ENCODE results near the gene CDC37L1. TPM values are rescaled to one million over a fixed set of nuclear protein-coding genes. Genes with fewer than 3 reads are reported as not detected.

CDC37L1 gene
- total RNA-seq, 1 experiment from 2014 or later, result 11.0 TPM

- in situ Hi-C loops (cut with HindIII; ENCODE audit: low pct_unique_long_range_greater_than_20kb, low sequenced_read_pairs), result no loop called here
Observed at GRCh38 chr9:4700091-4700490, 20.7 kb downstream of the CDC37L1 start.

DNA sequence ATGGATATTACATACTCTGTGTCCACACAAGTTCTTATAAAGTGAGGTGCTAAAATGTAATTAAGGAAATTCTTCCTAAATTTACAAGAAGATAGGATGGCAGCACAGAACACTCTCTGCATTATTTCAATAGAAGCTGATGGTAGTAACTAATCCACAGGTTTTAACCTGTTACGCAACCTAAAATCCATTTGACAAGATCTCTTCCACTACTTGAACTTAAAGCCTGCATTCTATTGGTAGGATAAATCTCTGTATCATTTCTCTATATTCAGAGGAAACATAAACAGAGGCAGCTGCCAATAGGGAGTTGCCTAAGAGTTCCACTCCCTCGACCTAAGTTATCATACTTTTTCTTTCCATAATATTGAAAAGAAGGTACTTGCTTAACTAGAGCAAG, 21.6 kb downstream of the CDC37L1 start:
- in situ Hi-C loops (cut with HindIII; ENCODE audit: low pct_unique_long_range_greater_than_20kb, low sequenced_read_pairs), result no loop called here
- DNase-seq (ENCODE audit: low read depth, low spot score), result no peak

More at GRCh38 chr9:4700091-4700490, 20.7 kb downstream of the CDC37L1 start:
- no peak for DNase-seq (ENCODE audit: low read depth, low spot score)

DNA sequence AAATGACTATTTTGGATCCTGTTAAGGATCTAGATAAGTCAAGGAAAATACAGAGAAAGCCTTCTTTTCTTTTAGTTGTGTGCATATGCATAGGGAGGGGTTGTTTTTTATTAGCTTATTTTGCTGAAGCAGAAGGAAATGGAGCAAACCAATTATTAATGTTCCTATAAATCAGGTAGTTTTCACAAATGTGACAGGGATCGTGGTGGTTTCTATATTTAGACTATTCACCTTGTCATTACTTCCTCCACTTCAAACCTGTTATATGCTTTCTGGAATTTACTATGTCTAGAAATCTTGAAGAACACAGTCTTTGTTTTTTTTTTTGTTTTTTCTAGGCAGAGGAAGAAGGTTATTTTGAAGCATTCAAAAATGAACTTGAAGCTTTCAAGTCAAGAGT, 22.2 kb downstream of the CDC37L1 start:
- in situ Hi-C loops (cut with HindIII; ENCODE audit: low pct_unique_long_range_greater_than_20kb, low sequenced_read_pairs), result no loop called here

GRCh38 chr9:4704129-4704528, 24.8 kb downstream of the CDC37L1 start:
- in situ Hi-C loops (cut with HindIII; ENCODE audit: low pct_unique_long_range_greater_than_20kb, low sequenced_read_pairs), result no loop called here
- DNase-seq (ENCODE audit: low read depth, low spot score), result no peak

More for the DNA sequence above, 22.2 kb downstream of the CDC37L1 start:
- DNase-seq (ENCODE audit: low read depth, low spot score), result no peak

DNA sequence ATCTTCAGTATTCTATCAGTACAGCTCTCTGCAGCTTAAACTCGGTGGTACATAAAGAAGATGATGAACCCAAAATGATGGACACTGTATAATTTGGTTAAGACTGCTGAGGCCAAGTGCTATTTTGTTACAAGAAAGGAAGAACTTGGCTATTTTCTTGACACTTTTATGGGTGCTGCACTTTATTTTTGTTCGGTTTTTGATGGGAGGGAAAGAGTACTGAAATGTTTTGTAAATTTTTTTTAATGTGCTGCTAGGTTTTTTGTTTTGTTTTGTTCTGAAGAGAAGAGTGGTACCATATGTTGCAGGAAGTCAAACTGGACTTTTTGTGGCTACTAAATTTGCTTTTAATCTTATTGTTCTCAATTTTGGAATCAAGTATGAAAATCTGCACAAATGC, 26.7 kb downstream of the CDC37L1 start:
- in situ Hi-C loops (cut with HindIII; ENCODE audit: low pct_unique_long_range_greater_than_20kb, low sequenced_read_pairs), result no loop called here
- no peak for DNase-seq (ENCODE audit: low read depth, low spot score)

- no peak for DNase-seq (ENCODE audit: low read depth, low spot score)
- in situ Hi-C loops (cut with HindIII; ENCODE audit: low pct_unique_long_range_greater_than_20kb, low sequenced_read_pairs), result no loop called here
Observed at GRCh38 chr9:4706971-4707622, 27.7 kb downstream of the CDC37L1 start.

DNA sequence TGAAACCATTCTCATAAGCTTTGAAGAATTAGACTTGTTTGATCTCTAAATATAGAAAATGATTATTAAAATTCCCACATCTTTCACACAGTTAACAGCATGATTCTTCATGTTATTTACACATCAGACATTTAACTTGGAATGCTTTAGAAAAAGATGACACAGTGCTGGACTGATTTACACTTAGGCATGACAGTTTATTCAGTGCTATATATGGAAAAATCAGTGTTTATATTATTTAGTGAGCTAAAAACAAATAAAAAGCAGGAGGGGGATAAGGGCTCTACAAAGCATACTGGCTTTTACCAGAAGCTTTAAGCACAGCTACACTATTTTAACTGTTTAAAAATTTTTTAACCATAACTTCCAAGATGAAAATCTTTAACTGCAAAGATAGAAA, 30.0 kb downstream of the CDC37L1 start:
- DNase-seq (ENCODE audit: low read depth, low spot score), result no peak
- in situ Hi-C loops (cut with HindIII; ENCODE audit: low pct_unique_long_range_greater_than_20kb, low sequenced_read_pairs), result no loop called here

GRCh38 chr9:4713849-4714248, 34.5 kb downstream of the CDC37L1 start:
- DNase-seq (ENCODE audit: low read depth, low spot score), result no peak
- in situ Hi-C loops (cut with HindIII; ENCODE audit: low pct_unique_long_range_greater_than_20kb, low sequenced_read_pairs), result no loop called here

GRCh38 chr9:4714266-4715016, 35.1 kb downstream of the CDC37L1 start:
- in situ Hi-C loops (cut with HindIII; ENCODE audit: low pct_unique_long_range_greater_than_20kb, low sequenced_read_pairs), result no loop called here
- DNase-seq (ENCODE audit: low read depth, low spot score), result no peak

DNA sequence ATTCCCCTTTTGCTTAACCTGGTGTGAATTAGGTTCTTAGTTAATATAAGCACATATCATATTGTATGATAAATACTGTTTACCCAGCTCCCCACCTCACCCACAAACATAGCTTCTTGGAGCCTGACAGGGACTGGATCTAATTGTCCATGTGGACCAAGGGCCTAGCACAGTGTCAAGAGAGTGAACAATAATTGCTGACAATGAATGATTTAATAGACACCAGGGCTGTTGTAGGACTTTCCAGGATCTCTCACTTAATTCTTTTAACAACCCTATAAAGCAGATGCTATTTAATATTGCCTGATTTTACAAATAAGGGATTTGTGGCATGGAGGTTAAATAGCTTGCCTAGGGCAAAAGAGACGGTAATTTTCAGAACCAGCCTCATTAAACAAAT, 36.8 kb downstream of the CDC37L1 start:
- in situ Hi-C loops (cut with HindIII; ENCODE audit: low pct_unique_long_range_greater_than_20kb, low sequenced_read_pairs), result no loop called here
- no peak for DNase-seq (ENCODE audit: low read depth, low spot score)

DNA sequence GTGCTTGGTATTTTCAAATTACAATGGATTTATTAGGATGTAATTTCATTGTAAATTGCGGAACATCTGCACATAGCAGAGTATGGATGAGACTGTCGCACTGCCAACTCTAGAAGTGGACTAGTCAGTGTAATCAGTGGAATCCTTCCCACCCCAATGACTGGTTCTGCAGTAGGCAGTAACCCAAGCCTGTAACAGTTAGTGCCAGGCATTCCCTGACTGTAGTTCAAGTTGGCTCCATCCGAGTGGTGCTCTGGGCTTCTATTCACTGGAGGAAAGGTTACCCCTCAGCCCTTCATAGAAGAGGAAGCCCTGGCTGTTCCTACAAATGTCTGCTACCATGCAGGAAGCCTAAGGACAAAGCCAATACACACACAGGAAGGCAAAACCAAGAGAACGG, 38.4 kb downstream of the CDC37L1 start:
- DNase-seq (ENCODE audit: low read depth, low spot score), result no peak
- in situ Hi-C loops (cut with HindIII; ENCODE audit: low pct_unique_long_range_greater_than_20kb, low sequenced_read_pairs), result no loop called here

GRCh38 chr9:4718911-4719310, 39.5 kb downstream of the CDC37L1 start:
- in situ Hi-C loops (cut with HindIII; ENCODE audit: low pct_unique_long_range_greater_than_20kb, low sequenced_read_pairs), result no loop called here

GRCh38 chr9:4721736-4722135, 42.4 kb downstream of the CDC37L1 start:
- no peak for DNase-seq (ENCODE audit: low read depth, low spot score)
- in situ Hi-C loops (cut with HindIII; ENCODE audit: low pct_unique_long_range_greater_than_20kb, low sequenced_read_pairs), result no loop called here

More at GRCh38 chr9:4718911-4719310, 39.5 kb downstream of the CDC37L1 start:
- no peak for DNase-seq (ENCODE audit: low read depth, low spot score)

GRCh38 chr9:4725706-4726442, 46.5 kb downstream of the CDC37L1 start:
- in situ Hi-C loops (cut with HindIII; ENCODE audit: low pct_unique_long_range_greater_than_20kb, low sequenced_read_pairs), result no loop called here
- DNase-seq (ENCODE audit: low read depth, low spot score), result no peak

DNA sequence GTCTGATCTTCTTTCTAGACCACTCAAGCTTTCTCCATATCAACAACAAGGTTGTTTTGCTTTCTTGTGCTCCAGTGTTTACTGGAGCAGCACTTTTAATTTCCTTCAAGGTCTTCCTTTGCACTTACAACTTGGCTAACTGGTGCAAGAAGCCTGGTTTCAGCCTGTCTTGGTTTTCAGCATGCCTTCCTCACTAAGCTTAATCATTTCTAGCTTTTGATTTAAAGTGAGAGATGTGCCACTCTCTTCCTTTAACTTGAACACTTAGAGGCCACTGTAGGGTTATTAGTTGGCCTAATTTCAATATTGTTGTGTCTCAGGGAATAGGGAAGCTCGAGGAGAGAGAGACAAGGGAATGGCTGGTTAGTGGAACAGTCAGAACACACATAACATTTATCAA, 48.2 kb downstream of the CDC37L1 start:
- DNase-seq (ENCODE audit: low read depth, low spot score), result no peak
- in situ Hi-C loops (cut with HindIII; ENCODE audit: low pct_unique_long_range_greater_than_20kb, low sequenced_read_pairs), result no loop called here

- in situ Hi-C loops (cut with HindIII; ENCODE audit: low pct_unique_long_range_greater_than_20kb, low sequenced_read_pairs), result no loop called here
- no peak for DNase-seq (ENCODE audit: low read depth, low spot score)
Observed at GRCh38 chr9:4732890-4733289, 53.5 kb downstream of the CDC37L1 start.

DNA sequence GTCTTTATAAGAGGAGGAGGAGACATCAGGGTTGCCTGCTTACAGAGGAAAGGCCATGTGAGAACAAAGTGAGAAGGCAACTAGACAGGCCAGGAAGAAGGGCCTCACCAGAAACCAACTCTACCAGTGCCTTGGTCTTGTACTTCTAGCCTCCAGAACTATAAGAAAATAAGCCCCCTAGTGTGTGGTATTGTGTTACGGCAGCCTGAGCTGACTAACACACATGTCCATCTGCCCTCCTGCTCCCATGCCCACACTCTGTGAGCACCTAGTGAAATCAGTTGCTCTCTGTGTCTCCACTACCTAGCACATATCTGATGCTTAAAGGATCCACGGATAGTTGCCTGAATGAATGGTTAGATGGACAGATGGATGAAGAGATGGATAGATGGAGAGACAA, 54.8 kb downstream of the CDC37L1 start:
- in situ Hi-C loops (cut with HindIII; ENCODE audit: low pct_unique_long_range_greater_than_20kb, low sequenced_read_pairs), result no loop called here
- no peak for DNase-seq (ENCODE audit: low read depth, low spot score)

GRCh38 chr9:4738866-4739586, 59.7 kb downstream of the CDC37L1 start:
- in situ Hi-C loops (cut with HindIII; ENCODE audit: low pct_unique_long_range_greater_than_20kb, low sequenced_read_pairs), result no loop called here
- DNase-seq (ENCODE audit: low read depth, low spot score), result no peak
